Smooth muscle cell (in vitro differentiated cells): ENCODE measurements around the gene HOOK1. TPM values are rescaled to one million over a fixed set of nuclear protein-coding genes. Genes with fewer than 3 reads are reported as not detected.
A peak's percentile ranks its signal among the peaks of the same experiment; 100 is the strongest.

Source experiments
- DNase-seq: peaks from one replicate; lab custom pipeline; 2025; ENCODE audit not compliant: unreplicated experiment; lab: John Stamatoyannopoulos, UW
- H2AFZ ChIP-seq: fragments of 200-600 bp; sonication (generic); 2 replicates; pipeline ENCODE4 v1.6.0; 2016; ENCODE audit warnings: antibody characterized with exemption, low read depth, mild to moderate bottlenecking
- H3F3A ChIP-seq: fragments of 200-600 bp; sonication (generic); 2 replicates; pipeline ENCODE4 v1.6.0; 2017; ENCODE audit warnings: antibody characterized with exemption, low read depth
- H3K27ac ChIP-seq: fragments of 200-600 bp; sonication (generic); 2 replicates; pipeline ENCODE4 v1.5.1; 2016; ENCODE audit warnings: low read depth, mild to moderate bottlenecking
- H3K27me3 ChIP-seq: fragments of 200-600 bp; sonication (generic); 2 replicates; pipeline ENCODE4 v1.6.1; 2016; ENCODE audit warnings: low read depth, mild to moderate bottlenecking
- H3K36me3 ChIP-seq: fragments of 200-600 bp; sonication (generic); 2 replicates; pipeline ENCODE4 v1.5.1; 2016; ENCODE audit warnings: low read depth
- H3K4me1 ChIP-seq: fragments of 200-600 bp; sonication (generic); 2 replicates; pipeline ENCODE4 v1.5.1; 2016; ENCODE audit warnings: low read depth
- H3K4me2 ChIP-seq: fragments of 200-600 bp; sonication (generic); 2 replicates; pipeline ENCODE4 v1.6.0; 2016; ENCODE audit warnings: mild to moderate bottlenecking
- H3K4me3 ChIP-seq: fragments of 200-600 bp; sonication (generic); 2 replicates; pipeline ENCODE4 v1.5.1; 2016; ENCODE audit warnings: mild to moderate bottlenecking
- H3K79me2 ChIP-seq: fragments of 200-600 bp; sonication (generic); 2 replicates; pipeline ENCODE4 v1.6.0; 2016; ENCODE audit warnings: low read depth, mild to moderate bottlenecking
- H3K9ac ChIP-seq: fragments of 200-600 bp; sonication (generic); 2 replicates; pipeline ENCODE4 v1.6.0; 2016; ENCODE audit warnings: low read depth
- H3K9me3 ChIP-seq: fragments of 200-600 bp; sonication (generic); replicated peaks from 2 replicates; pipeline ENCODE4 v1.5.1; 2016; ENCODE audit warnings: low read depth
- H4K20me1 ChIP-seq: fragments of 200-600 bp; sonication (generic); 2 replicates; pipeline ENCODE4 v1.6.0; 2016; ENCODE audit warnings: low read depth
- CTCF ChIP-seq: fragments of 200-600 bp; sonication (generic); IDR thresholded peaks from 2 replicates; pipeline ENCODE4 v1.5.1; 2017; ENCODE audit warnings: borderline replicate concordance, mild to moderate bottlenecking, antibody characterized with exemption; ENCODE audit not compliant: insufficient read depth, poor library complexity, severe bottlenecking
- WGBS: methylation state at CpG from one replicate; pipeline ENCODE4 v1.1.7; 2016; ENCODE audit warnings: low lambda C conversion rate; 5-methylcytosine and 5-hydroxymethylcytosine counted together
- polyA plus RNA-seq: library from polyadenylated mRNA; unstranded; fragments of >200 nt; fragmentation: Nextera tagmentation; extraction: Ambion mirVana; gene quantifications from 2 replicates; pipeline ENCODE4 v1.2.1, GENCODE V29; 2016
- total RNA-seq: library from RNA; depleted of rRNA; stranded (reverse); fragments of >200 nt; gene quantifications from 2 replicates; pipeline ENCODE4 v1.2.3, GENCODE V29; 2014

The HOOK1 gene
- total and polyA plus RNA-seq, 2 experiments from 2014 or later = 0.80 to 5.2 TPM

GRCh38 chr1:59767119-59767518, 47.6 kb upstream of the HOOK1 start:
- no peak overlapping the region for H3K9ac ChIP-seq
- no peak for TF ChIP-seq CTCF
- no peaks in the 10 kb centered on the region for H3K9me3 ChIP-seq
- no peak for DNase-seq
- no peaks in the 10 kb centered on the region for H3K79me2 ChIP-seq
- H3K4me1 ChIP-seq = no peaks in the 10 kb centered on the region
- H4K20me1 ChIP-seq = no peaks in the 10 kb centered on the region
- H3K36me3 ChIP-seq = no peaks in the 10 kb centered on the region
- H2AFZ ChIP-seq = peak overlapping the region; percentile 75
- H3K4me3 ChIP-seq = no peak overlapping the region
- H3K27me3 ChIP-seq = no peaks in the 10 kb centered on the region
- peak overlapping the region; percentile 59 for H3K4me2 ChIP-seq
- 34% methylated on average over 2 of the region's 2 CpGs for WGBS
- peak overlapping the region; percentile 59 for H3K27ac ChIP-seq
- no peaks in the 10 kb centered on the region for H3F3A ChIP-seq

- no peaks in the 10 kb centered on the region for H3K27me3 ChIP-seq
- H3K27ac ChIP-seq = no peak overlapping the region
- no peak for DNase-seq
- 81% methylated on average over 10 of the region's 10 CpGs for WGBS
- H3K9me3 ChIP-seq = no peaks in the 10 kb centered on the region
- no peak overlapping the region for H3K9ac ChIP-seq
- no peak overlapping the region for H2AFZ ChIP-seq
- no peaks in the 10 kb centered on the region for H3K79me2 ChIP-seq
- H4K20me1 ChIP-seq = no peaks in the 10 kb centered on the region
- no peaks in the 10 kb centered on the region for H3K36me3 ChIP-seq
- no peaks in the 10 kb centered on the region for H3K4me1 ChIP-seq
- H3F3A ChIP-seq = no peaks in the 10 kb centered on the region
- H3K4me2 ChIP-seq = no peak overlapping the region
- no peak overlapping the region for H3K4me3 ChIP-seq
- TF ChIP-seq CTCF = no peak
Observed at GRCh38 chr1:59768792-59769735, 45.7 kb upstream of the HOOK1 start.

- Histone ChIP-seq H3K79me2 (no peaks in the 10 kb centered on the region), H2AFZ (no peak overlapping the region), H3F3A (no peaks in the 10 kb centered on the region), H3K4me2 (no peak overlapping the region), H3K27me3 (no peaks in the 10 kb centered on the region), H3K9ac (no peak overlapping the region), H4K20me1 (no peaks in the 10 kb centered on the region), H3K36me3 (no peaks in the 10 kb centered on the region), H3K4me1 (no peaks in the 10 kb centered on the region), H3K4me3 (no peak overlapping the region), H3K9me3 (no peaks in the 10 kb centered on the region), H3K27ac (no peak overlapping the region)
- TF ChIP-seq CTCF = no peak
- DNase-seq = no peak
- WGBS = 87% methylated on average over 4 of the region's 4 CpGs
Observed at GRCh38 chr1:59769736-59770095, 45.0 kb upstream of the HOOK1 start.

- H3K4me2 ChIP-seq = no peak overlapping the region
- no peaks in the 10 kb centered on the region for H3K9me3 ChIP-seq
- no peaks in the 10 kb centered on the region for H3K79me2 ChIP-seq
- DNase-seq = no peak
- no peak overlapping the region for H3K9ac ChIP-seq
- H3K27ac ChIP-seq = no peak overlapping the region
- H2AFZ ChIP-seq = no peak overlapping the region
- WGBS = 96% methylated on average over 3 of the region's 3 CpGs
- H3K27me3 ChIP-seq = no peaks in the 10 kb centered on the region
- H3K4me1 ChIP-seq = no peaks in the 10 kb centered on the region
- H3F3A ChIP-seq = no peaks in the 10 kb centered on the region
- no peak for TF ChIP-seq CTCF
- H4K20me1 ChIP-seq = no peaks in the 10 kb centered on the region
- H3K36me3 ChIP-seq = no peaks in the 10 kb centered on the region
- no peak overlapping the region for H3K4me3 ChIP-seq
Observed at GRCh38 chr1:59771361-59771760, 43.4 kb upstream of the HOOK1 start.
